Calu3 (cell line): ENCODE data around the gene TMPRSS11E. TPM values are rescaled to one million over a fixed set of nuclear protein-coding genes. Genes with fewer than 3 reads are reported as not detected.

ENCODE experiments used
- BruUV-seq: library from RNA; stranded (reverse); fragments of 400-500 nt; replicated peaks from 2 replicates; lab custom pipeline; 2021; lab: Mats Ljungman, UMichigan
- CTCF ChIA-PET: fragments of 300-600 bp; sonication (Branson Sonifier 250); formaldehyde crosslinking; loops from one replicate; lab custom pipeline; 2022; ENCODE audit warnings: antibody characterized with exemption; lab: Charles Lee
- DNase-seq: peaks from one replicate; pipeline ENCODE4 v3.0.0; 2022
- H3K27ac Mint-ChIP-seq: one replicate; pipeline ENCODE4 v1.8.0; 2022; ENCODE audit warnings: mixed read lengths; ENCODE audit not compliant: unreplicated experiment
- H3K27me3 Mint-ChIP-seq: one replicate; pipeline ENCODE4 v1.8.0; 2022; ENCODE audit warnings: mixed read lengths; ENCODE audit not compliant: unreplicated experiment
- H3K36me3 Mint-ChIP-seq: one replicate; pipeline ENCODE4 v1.8.0; 2022; ENCODE audit warnings: mild to moderate bottlenecking, moderate library complexity, mixed read lengths; ENCODE audit not compliant: insufficient read depth, unreplicated experiment
- H3K4me1 Mint-ChIP-seq: one replicate; pipeline ENCODE4 v1.8.0; 2022; ENCODE audit warnings: mild to moderate bottlenecking, low read depth, mixed read lengths; ENCODE audit not compliant: unreplicated experiment
- H3K4me3 Mint-ChIP-seq: one replicate; pipeline ENCODE4 v1.8.0; 2022; ENCODE audit warnings: mild to moderate bottlenecking, low read depth, moderate library complexity, mixed read lengths; ENCODE audit not compliant: unreplicated experiment
- H3K9me3 Mint-ChIP-seq: one replicate; pipeline ENCODE4 v1.8.0; 2022; ENCODE audit warnings: low read depth, mixed read lengths; ENCODE audit not compliant: unreplicated experiment
- intact Hi-C: fragments of 100-400 bp; cut with micrococcal nuclease; formaldehyde crosslinking; loops from one replicate; pipeline ENCODE4 v1.10.0; 2022; ENCODE audit not compliant: unreplicated experiment
- total RNA-seq: library from RNA; stranded (reverse); gene quantifications from 2 replicates; pipeline ENCODE4 v1.2.3, GENCODE V29; 2022
- TF ChIP-seq, protein P1 (sequence below): fragments of 200-600 bp; IDR thresholded peaks from one replicate; pipeline ENCODE4 v1.8.0; 2022; ENCODE audit warnings: antibody characterized with exemption; ENCODE audit not compliant: unreplicated experiment

TMPRSS11E gene
- total RNA-seq, 1 experiment from 2014 or later = not detected

DNA sequence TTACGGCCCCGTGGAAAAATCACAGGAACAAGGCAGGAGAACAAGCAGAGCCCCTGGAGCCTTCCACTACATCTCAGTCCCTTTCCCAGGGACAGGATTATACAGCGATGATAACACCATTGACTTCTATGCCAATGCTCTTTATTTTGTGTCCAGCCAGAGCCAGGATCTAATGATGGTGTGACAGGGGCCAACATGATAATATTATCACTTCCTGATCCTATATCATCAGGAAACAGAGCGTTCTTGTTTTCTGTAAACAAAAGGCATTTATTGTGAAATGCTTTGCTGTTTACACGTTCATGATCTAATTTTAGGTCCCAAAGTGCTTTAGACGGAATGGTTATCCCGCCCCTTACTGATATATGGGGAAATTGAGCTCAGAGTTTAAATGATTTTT lies 12.8 kb downstream of the TMPRSS11E start:
- Mint-ChIP-seq H3K4me1 (no peaks in the 10 kb centered on the region), H3K27me3 (no peaks in the 10 kb centered on the region), H3K9me3 (no peaks in the 10 kb centered on the region), H3K36me3 (no peaks in the 10 kb centered on the region), H3K27ac (no peak overlapping the region), H3K4me3 (no peak overlapping the region)
- TF ChIP-seq, protein P1, sequence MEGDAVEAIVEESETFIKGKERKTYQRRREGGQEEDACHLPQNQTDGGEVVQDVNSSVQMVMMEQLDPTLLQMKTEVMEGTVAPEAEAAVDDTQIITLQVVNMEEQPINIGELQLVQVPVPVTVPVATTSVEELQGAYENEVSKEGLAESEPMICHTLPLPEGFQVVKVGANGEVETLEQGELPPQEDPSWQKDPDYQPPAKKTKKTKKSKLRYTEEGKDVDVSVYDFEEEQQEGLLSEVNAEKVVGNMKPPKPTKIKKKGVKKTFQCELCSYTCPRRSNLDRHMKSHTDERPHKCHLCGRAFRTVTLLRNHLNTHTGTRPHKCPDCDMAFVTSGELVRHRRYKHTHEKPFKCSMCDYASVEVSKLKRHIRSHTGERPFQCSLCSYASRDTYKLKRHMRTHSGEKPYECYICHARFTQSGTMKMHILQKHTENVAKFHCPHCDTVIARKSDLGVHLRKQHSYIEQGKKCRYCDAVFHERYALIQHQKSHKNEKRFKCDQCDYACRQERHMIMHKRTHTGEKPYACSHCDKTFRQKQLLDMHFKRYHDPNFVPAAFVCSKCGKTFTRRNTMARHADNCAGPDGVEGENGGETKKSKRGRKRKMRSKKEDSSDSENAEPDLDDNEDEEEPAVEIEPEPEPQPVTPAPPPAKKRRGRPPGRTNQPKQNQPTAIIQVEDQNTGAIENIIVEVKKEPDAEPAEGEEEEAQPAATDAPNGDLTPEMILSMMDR = no peak
- no TSS peak for BruUV-seq
- CTCF ChIA-PET = no interaction called here
- intact Hi-C loops = no loop called here
- DNase-seq = no peak

DNA sequence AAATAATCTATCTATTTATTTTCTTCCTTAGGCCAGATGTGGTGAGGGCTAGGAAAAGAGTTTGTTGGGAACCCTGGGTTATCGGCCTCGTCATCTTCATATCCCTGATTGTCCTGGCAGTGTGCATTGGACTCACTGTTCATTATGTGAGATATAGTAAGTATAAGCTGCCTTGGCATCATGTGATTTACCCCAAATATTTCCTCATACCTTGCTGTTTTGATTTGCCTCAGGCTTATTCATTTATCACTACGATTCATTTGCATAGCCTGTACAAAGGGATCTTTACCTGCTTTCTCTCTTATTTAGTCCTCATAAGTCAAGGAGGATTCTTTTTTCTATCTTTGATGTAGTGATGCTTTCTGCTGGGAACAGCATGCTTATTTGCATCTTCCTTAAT lies 14.5 kb downstream of the TMPRSS11E start:
- CTCF ChIA-PET = no interaction called here
- Mint-ChIP-seq H3K36me3 (no peaks in the 10 kb centered on the region), H3K9me3 (no peaks in the 10 kb centered on the region), H3K27me3 (no peaks in the 10 kb centered on the region), H3K27ac (no peak overlapping the region), H3K4me1 (no peaks in the 10 kb centered on the region), H3K4me3 (no peak overlapping the region)
- DNase-seq = no peak
- intact Hi-C loops = no loop called here
- no TSS peak for BruUV-seq
- TF ChIP-seq, protein P1 = no peak

DNA sequence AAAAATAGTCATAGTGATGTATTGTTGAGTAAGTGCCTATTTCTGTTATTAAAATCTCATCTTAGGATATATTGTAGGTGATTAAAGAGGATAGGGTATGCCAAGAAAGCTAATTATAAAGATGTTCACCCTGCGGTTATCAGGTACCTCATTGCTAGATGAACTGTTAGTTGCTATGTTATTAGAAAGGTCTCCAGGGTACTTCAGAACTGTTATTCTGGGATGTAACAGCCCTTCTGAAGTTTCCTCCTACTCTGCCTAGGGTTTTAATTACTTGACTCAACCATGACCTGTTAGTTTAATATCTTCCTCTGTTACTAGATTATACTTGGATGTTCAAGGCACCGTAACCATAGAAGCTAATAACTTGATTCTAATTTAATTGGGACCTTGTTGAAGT lies 15.4 kb downstream of the TMPRSS11E start:
- intact Hi-C loops = no loop called here
- Mint-ChIP-seq H3K36me3 (no peaks in the 10 kb centered on the region), H3K4me3 (no peak overlapping the region), H3K4me1 (no peaks in the 10 kb centered on the region), H3K9me3 (no peaks in the 10 kb centered on the region), H3K27me3 (no peaks in the 10 kb centered on the region), H3K27ac (no peak overlapping the region)
- TF ChIP-seq, protein P1 = no peak
- DNase-seq = no peak
- CTCF ChIA-PET = no interaction called here
- no TSS peak for BruUV-seq

DNA sequence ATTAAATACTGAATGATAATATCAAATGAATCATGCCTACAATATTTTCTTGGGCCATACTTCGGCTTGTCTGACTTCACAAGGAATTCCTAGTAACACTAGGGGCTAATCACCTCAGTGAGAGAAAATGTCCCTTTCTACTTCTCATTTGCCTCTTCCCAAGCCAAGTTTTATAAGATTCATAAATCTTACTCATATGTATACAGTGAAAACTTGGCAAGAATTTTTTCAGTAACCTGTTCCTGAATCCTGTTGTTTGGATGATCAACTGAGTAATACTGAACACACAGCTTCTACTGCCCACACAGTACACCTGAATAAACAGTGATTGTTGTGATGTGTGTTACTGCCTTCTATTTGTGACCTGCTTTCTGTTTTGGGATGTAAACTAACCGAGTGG lies 16.5 kb downstream of the TMPRSS11E start:
- BruUV-seq = no TSS peak
- Mint-ChIP-seq H3K9me3 (no peaks in the 10 kb centered on the region), H3K27me3 (no peaks in the 10 kb centered on the region), H3K4me3 (no peak overlapping the region), H3K4me1 (no peaks in the 10 kb centered on the region), H3K36me3 (no peaks in the 10 kb centered on the region), H3K27ac (no peak overlapping the region)
- no peak for DNase-seq
- TF ChIP-seq, protein P1 = no peak
- CTCF ChIA-PET = no interaction called here
- intact Hi-C loops = no loop called here
